SK-N-SH (cell line): ENCODE data around the gene RB1.

Source experiments
- CHD2 ChIP-seq: fragments of 150-350 bp; IDR thresholded peaks from 2 replicates; pipeline ENCODE4 v1.6.1; 2018; ENCODE audit warnings: low read length; ENCODE audit not compliant: partially characterized antibody
- CTCF ChIP-seq: fragments of 200-600 bp; sonication (generic); IDR thresholded peaks from 2 replicates; pipeline ENCODE4 v1.6.1; 2017; ENCODE audit warnings: antibody characterized with exemption, mild to moderate bottlenecking, moderate library complexity
- EZH2phosphoT487 ChIP-seq: fragments of 200-600 bp; sonication (generic); IDR thresholded peaks from 2 replicates; pipeline ENCODE4 v1.6.1; 2017; ENCODE audit warnings: low read depth, mixed run types, mild to moderate bottlenecking, antibody characterized with exemption, moderate library complexity, borderline replicate concordance
- FOXM1 ChIP-seq: IDR thresholded peaks from 2 replicates; pipeline ENCODE4 v1.4.0; 2012; ENCODE audit warnings: low read depth, mild to moderate bottlenecking
- IRF3 ChIP-seq: fragments of 150-350 bp; IDR thresholded peaks from 2 replicates; pipeline ENCODE4 v1.6.1; 2016; ENCODE audit warnings: mild to moderate bottlenecking, low read depth, low read length
- MAX ChIP-seq: IDR thresholded peaks from 2 replicates; pipeline ENCODE4 v1.4.0; 2012; ENCODE audit warnings: low read depth
- MXI1 ChIP-seq: IDR thresholded peaks from 2 replicates; pipeline ENCODE4 v1.6.1; 2012; ENCODE audit warnings: mild to moderate bottlenecking, low read depth, low read length, improper control_type of control experiment
- POLR2AphosphoS5 ChIP-seq: IDR thresholded peaks from 2 replicates; pipeline ENCODE4 v1.6.1; 2012; ENCODE audit warnings: low read depth, low read length
- RAD21 ChIP-seq: IDR thresholded peaks from 2 replicates; pipeline ENCODE4 v1.6.1; 2012; ENCODE audit warnings: mild to moderate bottlenecking, low read length
- REST ChIP-seq: IDR thresholded peaks from 2 replicates; pipeline ENCODE4 v1.6.1; 2012; ENCODE audit warnings: mild to moderate bottlenecking, low read depth, low read length, moderate library complexity
- USF2 ChIP-seq: fragments of 150-350 bp; IDR thresholded peaks from 2 replicates; pipeline ENCODE4 v1.6.1; 2017; ENCODE audit warnings: antibody characterized with exemption, low read length, low read depth, borderline replicate concordance

- TF ChIP-seq RAD21 (no peak), CTCF (no peak), MAX (no peak), REST (no peak), POLR2AphosphoS5 (no peak), CHD2 (no peak), EZH2phosphoT487 (no peak), IRF3 (no peak), MXI1 (no peak), USF2 (no peak), FOXM1 (no peak)
These were observed 77.0 kb downstream of the RB1 start for GRCh38 chr13:48380581-48380980.
